ENCODE data around the gene STATH.
"Not testable (repeated sequence)": the region's sequence is repeated elsewhere in the genome, so short reads cannot be mapped to it uniquely, and the experiment has no call there.

The STATH gene

GRCh38 chr4:70008771-70009170 lies 13.0 kb downstream of the STATH start:
- TF ChIP-seq FOXP2 (optimal IDR thresholded peaks at IDR 0.05; ENCODE audit: borderline replicate concordance, extremely low read depth, extremely low read length, insufficient read depth) (no peak), REST (IDR thresholded peaks at IDR 0.05; ENCODE audit: insufficient read depth in 1 of 2, low read depth in 2 of 2, low read length in 2 of 2) (no peak)

- no peak for TF ChIP-seq FOXP2 (optimal IDR thresholded peaks at IDR 0.05; ENCODE audit: borderline replicate concordance, extremely low read depth, extremely low read length, insufficient read depth)
- TF ChIP-seq SIN3A (IDR thresholded peaks at IDR 0.05; ENCODE audit: borderline replicate concordance, insufficient read depth, low read length): no peak
- no peak for TF ChIP-seq POLR2AphosphoS5 (IDR thresholded peaks at IDR 0.05; ENCODE audit: low read depth, low read length)
- no peak for TF ChIP-seq REST (IDR thresholded peaks at IDR 0.05; ENCODE audit: insufficient read depth in 1 of 2, low read depth in 2 of 2, low read length in 2 of 2)
- TF ChIP-seq TAF1 (IDR thresholded peaks at IDR 0.05; ENCODE audit: borderline replicate concordance, insufficient read depth, low read length): no peak
Measured at GRCh38 chr4:70023218-70023617, 27.5 kb downstream of the STATH start.

GRCh38 chr4:70027011-70027410 lies 31.2 kb downstream of the STATH start:
- TF ChIP-seq POLR2AphosphoS5 (IDR thresholded peaks at IDR 0.05; ENCODE audit: low read depth, low read length) (no peak), SIN3A (IDR thresholded peaks at IDR 0.05; ENCODE audit: borderline replicate concordance, insufficient read depth, low read length) (no peak), TAF1 (IDR thresholded peaks at IDR 0.05; ENCODE audit: borderline replicate concordance, insufficient read depth, low read length) (no peak), REST (IDR thresholded peaks at IDR 0.05; ENCODE audit: insufficient read depth in 1 of 2, low read depth in 2 of 2, low read length in 2 of 2) (no peak), FOXP2 (optimal IDR thresholded peaks at IDR 0.05; ENCODE audit: borderline replicate concordance, extremely low read depth, extremely low read length, insufficient read depth) (no peak)

GRCh38 chr4:70028159-70028558 lies 32.4 kb downstream of the STATH start, which contains the start of gene HTN3:
TSS of gene HTN3 (plus strand) at chr4:70028459. CDS start at chr4:70030741, 2,282 bp downstream.
- TF ChIP-seq TAF1 (IDR thresholded peaks at IDR 0.05; ENCODE audit: borderline replicate concordance, insufficient read depth, low read length); SIN3A (IDR thresholded peaks at IDR 0.05; ENCODE audit: borderline replicate concordance, insufficient read depth, low read length); FOXP2 (optimal IDR thresholded peaks at IDR 0.05; ENCODE audit: borderline replicate concordance, extremely low read depth, extremely low read length, insufficient read depth): not testable (repeated sequence)

GRCh38 chr4:70041652-70042286 lies 46.0 kb downstream of the STATH start:
- no peak for TF ChIP-seq FOXP2 (optimal IDR thresholded peaks at IDR 0.05; ENCODE audit: borderline replicate concordance, extremely low read depth, extremely low read length, insufficient read depth)
- TF ChIP-seq REST (IDR thresholded peaks at IDR 0.05; ENCODE audit: insufficient read depth in 1 of 2, low read depth in 2 of 2, low read length in 2 of 2): no peak
- TF ChIP-seq SIN3A (IDR thresholded peaks at IDR 0.05; ENCODE audit: borderline replicate concordance, insufficient read depth, low read length): no peak
- no peak for TF ChIP-seq POLR2AphosphoS5 (IDR thresholded peaks at IDR 0.05; ENCODE audit: low read depth, low read length)
- no peak for TF ChIP-seq TAF1 (IDR thresholded peaks at IDR 0.05; ENCODE audit: borderline replicate concordance, insufficient read depth, low read length)

All from PFSK-1 (cell line).